ENCODE data around the gene GALNT17.

Gene GALNT17

GRCh38 chr7:71132127-71132376 lies at the start of gene GALNT17:
TSS of gene GALNT17 (plus strand) at chr7:71132144.
- no peak for DNase-seq

GRCh38 chr7:71095266-71095860 lies 36.6 kb upstream of the GALNT17 start:
- DNase-seq, result no peak

GRCh38 chr7:71096351-71096750 lies 35.6 kb upstream of the GALNT17 start:
- no peak for DNase-seq

GRCh38 chr7:71106226-71106625 lies 25.7 kb upstream of the GALNT17 start:
- no peak for DNase-seq

- no peak for DNase-seq
Observed at GRCh38 chr7:71112436-71112835, 19.5 kb upstream of the GALNT17 start.

- no peak for DNase-seq
Observed at GRCh38 chr7:71120096-71120495, 11.8 kb upstream of the GALNT17 start.

GRCh38 chr7:71129126-71129525 lies 2.8 kb upstream of the GALNT17 start:
- no peak for DNase-seq

- no peak for DNase-seq
Observed at GRCh38 chr7:71130031-71130679, 1.8 kb upstream of the GALNT17 start.

GRCh38 chr7:71131256-71132126 lies 453 bp upstream of the GALNT17 start:
- no peak for DNase-seq

- no peak for DNase-seq
Observed at GRCh38 chr7:71132377-71133231, 660 bp downstream of the GALNT17 start.

- no peak for DNase-seq
Observed at GRCh38 chr7:71133232-71133622, 1.3 kb downstream of the GALNT17 start.

- no peak for DNase-seq
Observed at GRCh38 chr7:71133856-71134255, 1.9 kb downstream of the GALNT17 start.

GRCh38 chr7:71135116-71135515 lies 3.2 kb downstream of the GALNT17 start:
- DNase-seq, result no peak

- no peak for DNase-seq
Observed at GRCh38 chr7:71135663-71136062, 3.7 kb downstream of the GALNT17 start.

- DNase-seq, result no peak
Observed at GRCh38 chr7:71137479-71137878, 5.5 kb downstream of the GALNT17 start.

GRCh38 chr7:71140264-71140663 lies 8.3 kb downstream of the GALNT17 start:
- no peak for DNase-seq

- no peak for DNase-seq
Observed at GRCh38 chr7:71144963-71145362, 13.0 kb downstream of the GALNT17 start.

GRCh38 chr7:71145906-71146901 lies 14.3 kb downstream of the GALNT17 start:
- no peak for DNase-seq

GRCh38 chr7:71148098-71148497 lies 16.2 kb downstream of the GALNT17 start:
- DNase-seq, result no peak

- DNase-seq, result no peak
Observed at GRCh38 chr7:71155236-71155635, 23.3 kb downstream of the GALNT17 start.

- DNase-seq, result no peak
Observed at GRCh38 chr7:71157757-71158156, 25.8 kb downstream of the GALNT17 start.

- DNase-seq, result no peak
Observed at GRCh38 chr7:71165708-71166107, 33.8 kb downstream of the GALNT17 start.

Data from kidney glomerular epithelial cell (primary cell).